ENCODE measurements around the gene MGLL. TPM values are rescaled to one million over a fixed set of nuclear protein-coding genes. Genes with fewer than 3 reads are reported as not detected.

Gene MGLL
- total RNA-seq, 1 donor from 2014 or later, result 61.0 TPM

- Mint-ChIP-seq H3K4me3 (ENCODE audit: unreplicated experiment) (no peak overlapping the region), H3K27ac (ENCODE audit: unreplicated experiment) (no peak overlapping the region), H3K36me3 (ENCODE audit: low read depth) (peaks cover 1% of the 10 kb centered on the region), H3K27me3 (ENCODE audit: low read depth) (no peaks in the 10 kb centered on the region), H3K4me1 (ENCODE audit: low read depth) (peaks cover 67% of the 10 kb centered on the region), H3K9me3 (ENCODE audit: low read depth) (no peaks in the 10 kb centered on the region)
- DNase-seq (ENCODE audit: low spot score), result no peak
- no peak for TF ChIP-seq CTCF (IDR thresholded peaks at IDR 0.05)
Observed at GRCh38 chr3:127740136-127740915, 82.0 kb downstream of the MGLL start.

- no peaks in the 10 kb centered on the region for H3K9me3 Mint-ChIP-seq (ENCODE audit: low read depth)
- no peak overlapping the region for H3K27ac Mint-ChIP-seq (ENCODE audit: unreplicated experiment)
- no peak for TF ChIP-seq CTCF (IDR thresholded peaks at IDR 0.05)
- H3K36me3 Mint-ChIP-seq (ENCODE audit: low read depth), result peaks cover 1% of the 10 kb centered on the region
- H3K4me1 Mint-ChIP-seq (ENCODE audit: low read depth), result peaks cover 67% of the 10 kb centered on the region
- no peaks in the 10 kb centered on the region for H3K27me3 Mint-ChIP-seq (ENCODE audit: low read depth)
- no peak for DNase-seq (ENCODE audit: low spot score)
- no peak overlapping the region for H3K4me3 Mint-ChIP-seq (ENCODE audit: unreplicated experiment)
Observed at GRCh38 chr3:127739347-127740135, 82.8 kb downstream of the MGLL start.

- no peak for DNase-seq (ENCODE audit: low spot score)
- Mint-ChIP-seq H3K4me3 (ENCODE audit: unreplicated experiment) (no peak overlapping the region), H3K36me3 (ENCODE audit: low read depth) (peaks cover 1% of the 10 kb centered on the region)
Observed at GRCh38 chr3:127738192-127738840, 84.0 kb downstream of the MGLL start.

GRCh38 chr3:127736801-127737539, 85.3 kb downstream of the MGLL start:
- TF ChIP-seq CTCF (IDR thresholded peaks at IDR 0.05), result no peak
- Mint-ChIP-seq H3K27ac (ENCODE audit: unreplicated experiment) (no peak overlapping the region), H3K27me3 (ENCODE audit: low read depth) (no peaks in the 10 kb centered on the region), H3K36me3 (ENCODE audit: low read depth) (peaks cover 1% of the 10 kb centered on the region), H3K9me3 (ENCODE audit: low read depth) (no peaks in the 10 kb centered on the region), H3K4me3 (ENCODE audit: unreplicated experiment) (no peak overlapping the region), H3K4me1 (ENCODE audit: low read depth) (peaks cover 72% of the 10 kb centered on the region)
- no peak for DNase-seq (ENCODE audit: low spot score)

More at GRCh38 chr3:127738192-127738840, 84.0 kb downstream of the MGLL start:
- Mint-ChIP-seq H3K4me1 (ENCODE audit: low read depth) (peaks cover 67% of the 10 kb centered on the region), H3K9me3 (ENCODE audit: low read depth) (no peaks in the 10 kb centered on the region), H3K27ac (ENCODE audit: unreplicated experiment) (no peak overlapping the region), H3K27me3 (ENCODE audit: low read depth) (no peaks in the 10 kb centered on the region)
- no peak for TF ChIP-seq CTCF (IDR thresholded peaks at IDR 0.05)
